MM.1S (cell line): ENCODE measurements around the gene MBL2.

ENCODE experiments used
- EZH2 ChIP-seq: fragments of 300-600 bp; sonication (generic); optimal IDR thresholded peaks from 2 replicates; pipeline ENCODE3; 2017; ENCODE audit warnings: low read depth, mild to moderate bottlenecking, antibody characterized with exemption, low read length, mixed read lengths
- EZH2phosphoT487 ChIP-seq: fragments of 300-600 bp; sonication (generic); IDR thresholded peaks from 2 replicates; pipeline ENCODE4 v1.6.1; 2018; ENCODE audit warnings: antibody characterized with exemption, low read length
- TF ChIP-seq, protein P1 (sequence below): fragments of 300-600 bp; sonication (generic); IDR thresholded peaks from 2 replicates; pipeline ENCODE4 v1.5.1; 2016; ENCODE audit warnings: antibody characterized with exemption, low read length, mixed read lengths

DNA sequence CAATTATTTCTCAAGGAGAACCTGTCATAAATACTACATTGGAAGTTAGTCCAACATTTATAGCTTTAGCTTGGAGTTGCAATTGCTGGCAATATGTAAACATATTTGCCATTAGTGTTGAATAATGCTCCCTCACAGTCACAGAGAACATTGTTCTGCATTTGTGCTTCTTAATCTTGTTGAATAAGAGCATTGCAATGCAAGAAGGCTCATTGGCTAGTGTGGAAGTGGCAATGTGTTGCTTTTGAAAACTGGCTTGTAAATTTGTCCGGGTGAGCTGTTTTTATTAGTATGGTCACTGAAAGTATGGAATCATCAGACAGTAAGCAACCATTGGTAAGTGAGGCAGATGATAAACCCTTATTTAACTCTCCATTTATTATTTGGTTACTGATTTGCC is 47.7 kb upstream of the MBL2 start:
- TF ChIP-seq, protein P1, sequence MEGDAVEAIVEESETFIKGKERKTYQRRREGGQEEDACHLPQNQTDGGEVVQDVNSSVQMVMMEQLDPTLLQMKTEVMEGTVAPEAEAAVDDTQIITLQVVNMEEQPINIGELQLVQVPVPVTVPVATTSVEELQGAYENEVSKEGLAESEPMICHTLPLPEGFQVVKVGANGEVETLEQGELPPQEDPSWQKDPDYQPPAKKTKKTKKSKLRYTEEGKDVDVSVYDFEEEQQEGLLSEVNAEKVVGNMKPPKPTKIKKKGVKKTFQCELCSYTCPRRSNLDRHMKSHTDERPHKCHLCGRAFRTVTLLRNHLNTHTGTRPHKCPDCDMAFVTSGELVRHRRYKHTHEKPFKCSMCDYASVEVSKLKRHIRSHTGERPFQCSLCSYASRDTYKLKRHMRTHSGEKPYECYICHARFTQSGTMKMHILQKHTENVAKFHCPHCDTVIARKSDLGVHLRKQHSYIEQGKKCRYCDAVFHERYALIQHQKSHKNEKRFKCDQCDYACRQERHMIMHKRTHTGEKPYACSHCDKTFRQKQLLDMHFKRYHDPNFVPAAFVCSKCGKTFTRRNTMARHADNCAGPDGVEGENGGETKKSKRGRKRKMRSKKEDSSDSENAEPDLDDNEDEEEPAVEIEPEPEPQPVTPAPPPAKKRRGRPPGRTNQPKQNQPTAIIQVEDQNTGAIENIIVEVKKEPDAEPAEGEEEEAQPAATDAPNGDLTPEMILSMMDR, result no peak
- TF ChIP-seq EZH2, result no peak
- TF ChIP-seq EZH2phosphoT487, result no peak
